Measurements from ENCODE around the gene AURKAIP1.

AURKAIP1 gene

GRCh38 chr1:1324524-1325287 is 50.3 kb downstream of the AURKAIP1 start, which contains the start of the genes CPTP and INTS11:
Gene CPTP, plus strand, starts transcription at chr1:1324802. Its CDS starts 2,109 bp downstream, at chr1:1326911.
Gene INTS11, minus strand, starts transcription at chr1:1324660. Its CDS starts 52 bp downstream, at chr1:1324608.
- DNase-seq (ENCODE audit: low spot score): peak; percentile 99
- in situ Hi-C loops (cut with MboI; ENCODE audit: low sequenced_read_pairs, unreplicated experiment): no loop called here
- no peak for TF ChIP-seq CTCF (IDR thresholded peaks at IDR 0.05; ENCODE audit: borderline replicate concordance, control extremely low read depth, extremely low read depth, insufficient read depth, missing control alignments)

- TF ChIP-seq CTCF (IDR thresholded peaks at IDR 0.05; ENCODE audit: borderline replicate concordance, control extremely low read depth, extremely low read depth, insufficient read depth, missing control alignments): no peak
- in situ Hi-C loops (cut with MboI; ENCODE audit: low sequenced_read_pairs, unreplicated experiment): no loop called here
These were observed 50.9 kb downstream of the AURKAIP1 start for GRCh38 chr1:1324084-1324523.

More at GRCh38 chr1:1324084-1324523, 50.9 kb downstream of the AURKAIP1 start:
- no peak for DNase-seq (ENCODE audit: low spot score)
